Myocyte (in vitro differentiated cells): ENCODE results near the gene MGAT1. TPM values are rescaled to one million over a fixed set of nuclear protein-coding genes. Genes with fewer than 3 reads are reported as not detected.
"Not testable (repeated sequence)": the region's sequence is repeated elsewhere in the genome, so short reads cannot be mapped to it uniquely, and the experiment has no call there.

Source experiments
- DNase-seq: peaks from one replicate; pipeline ENCODE4 v3.0.0-alpha.2; 2012; ENCODE audit warnings: low read depth
- total RNA-seq: library from RNA; depleted of rRNA; stranded (reverse); fragments of >200 nt; gene quantifications from 2 replicates; pipeline ENCODE4 v1.2.3, GENCODE V29; 2014

MGAT1 gene
- total RNA-seq, 1 donor from 2014 or later: 120 TPM

- no peak for DNase-seq
These were observed 4.4 kb upstream of the MGAT1 start for GRCh38 chr5:180807046-180807445.

- DNase-seq: no peak
These were observed 3.9 kb upstream of the MGAT1 start for GRCh38 chr5:180806351-180807011.

- no peak for DNase-seq
These were observed 1.6 kb upstream of the MGAT1 start for GRCh38 chr5:180804129-180804618.

GRCh38 chr5:180803181-180804128 is 849 bp upstream of the MGAT1 start:
- peak; percentile 67 for DNase-seq

- no peak for DNase-seq
These were observed 846 bp downstream of the MGAT1 start for GRCh38 chr5:180801596-180802324.

GRCh38 chr5:180799902-180800801 is 2.5 kb downstream of the MGAT1 start:
- peak; percentile 90 for DNase-seq

- DNase-seq: no peak
These were observed 3.4 kb downstream of the MGAT1 start for GRCh38 chr5:180799194-180799593.

- DNase-seq: no peak
These were observed 4.4 kb downstream of the MGAT1 start for GRCh38 chr5:180798193-180798592.

GRCh38 chr5:180797256-180798192 is 5.1 kb downstream of the MGAT1 start:
- DNase-seq: no peak

- DNase-seq: no peak
These were observed 6.8 kb downstream of the MGAT1 start for GRCh38 chr5:180795771-180796313.

- no peak for DNase-seq
These were observed 9.7 kb downstream of the MGAT1 start for GRCh38 chr5:180792965-180793287.

GRCh38 chr5:180792287-180792964 is 10.2 kb downstream of the MGAT1 start:
- DNase-seq: no peak

GRCh38 chr5:180791611-180792213 is 10.9 kb downstream of the MGAT1 start:
- no peak for DNase-seq

GRCh38 chr5:180790524-180790923 is 12.1 kb downstream of the MGAT1 start:
- no peak for DNase-seq

GRCh38 chr5:180790020-180790419 is 12.6 kb downstream of the MGAT1 start:
- peak; percentile 32 for DNase-seq

GRCh38 chr5:180788651-180789410 is 13.8 kb downstream of the MGAT1 start:
- not testable (repeated sequence) for DNase-seq

- DNase-seq: no peak
These were observed 14.7 kb downstream of the MGAT1 start for GRCh38 chr5:180787711-180788431.
